ENCODE data around the gene C9orf40. TPM values are rescaled to one million over a fixed set of nuclear protein-coding genes. Genes with fewer than 3 reads are reported as not detected.
A peak's percentile ranks its signal among the peaks of the same experiment; 100 is the strongest.

C9orf40 gene
- total RNA-seq: 1 to 10 TPM; 2.9 TPM
- polyA plus RNA-seq: 1 to 10 TPM; 1.9 to 2.5 TPM
- long read RNA-seq, donor 1, partial matches to known transcripts: 0 of 4 reads
- long read RNA-seq, donor 1, other reads (novel, unspliced or antisense): 0 of 4 reads
- long read RNA-seq, donor 2, partial matches to known transcripts: 0 of 3 reads
- long read RNA-seq, donor 2, other reads (novel, unspliced or antisense): 0 of 3 reads
- long read RNA-seq, donor 3, partial matches to known transcripts: 0 of 1 reads
- long read RNA-seq, donor 3, other reads (novel, unspliced or antisense): 0 of 1 reads
- long read RNA-seq, donor 4, partial matches to known transcripts: 0 of 3 reads
- long read RNA-seq, donor 4, other reads (novel, unspliced or antisense): 0 of 3 reads
- long read RNA-seq, donor 5, transcript C9orf40-201 (2 exons, 2,327 nt): major isoform, 10 of 10 reads
- long read RNA-seq, donor 5, partial matches to known transcripts: 0 of 10 reads
- long read RNA-seq, donor 5, other reads (novel, unspliced or antisense): 0 of 10 reads

GRCh38 chr9:74952201-74953151, at the start of gene C9orf40:
TSS of gene C9orf40 (minus strand) at chr9:74952912. CDS start at chr9:74952611, 301 bp downstream.
- H3K9ac ChIP-seq (ENCODE audit: insufficient read depth in 1 of 2, low read length in 2 of 2): peak within 1 kb of the TSS; percentile 93 to 97

DNA sequence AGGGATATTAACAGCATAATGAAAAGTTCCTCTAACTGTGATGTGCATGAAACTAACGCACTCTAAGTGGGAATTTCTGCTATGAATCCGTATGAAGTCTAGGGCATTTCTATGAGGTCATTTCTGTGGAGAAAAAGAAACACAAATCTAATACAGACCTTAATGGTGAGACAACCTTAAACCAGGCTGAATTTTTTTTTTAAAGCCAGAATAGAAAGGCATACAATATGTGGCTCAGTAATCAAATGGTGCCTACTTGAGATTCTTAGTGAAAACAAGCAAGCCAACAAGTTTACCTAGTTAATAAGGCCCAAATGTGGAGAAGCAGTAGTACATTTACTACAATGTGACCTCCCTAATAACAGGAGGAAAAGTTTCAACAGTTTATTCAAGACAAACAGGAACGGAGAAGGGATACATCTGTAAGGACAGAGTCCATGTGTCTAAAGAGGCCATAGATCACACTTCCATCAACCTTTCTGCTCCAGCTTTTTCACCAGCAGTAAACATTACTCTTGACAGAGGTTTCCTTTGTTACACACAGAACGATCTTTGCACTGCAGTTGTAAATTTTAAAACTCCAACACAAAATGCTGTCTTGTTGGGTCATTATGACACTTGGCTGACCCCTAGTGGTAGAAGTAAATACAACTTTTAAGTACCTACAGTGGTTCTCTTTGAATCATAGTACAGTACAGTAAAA, 49.2 kb upstream of the C9orf40 start:
- Histone ChIP-seq H3K4me3 (no peak overlapping the region), H3K27ac (ENCODE audit: low read depth in 1 of 2, low read length in 1 of 2) (no peak overlapping the region), H3K27me3 (ENCODE audit: control insufficient read depth in 3 of 3, insufficient read depth in 3 of 3, low read length in 2 of 3) (no peaks in the 10 kb centered on the region), H3K9ac (ENCODE audit: insufficient read depth in 1 of 2, low read length in 2 of 2) (peak overlapping the region in 1 of 2 donors; percentile 75), H3K9me3 (ENCODE audit: control insufficient read depth in 4 of 4, insufficient read depth in 3 of 4, low read length in 3 of 4) (no peaks in the 10 kb centered on the region), H3K4me1 (ENCODE audit: control insufficient read depth in 5 of 5, insufficient read depth in 5 of 5, low read length in 5 of 5) (peaks cover 0 to 5% (median 0%) of the 10 kb centered on the region in 5 donors), H3K36me3 (ENCODE audit: control insufficient read depth in 4 of 4, insufficient read depth in 4 of 4, low read length in 4 of 4) (peaks cover 0 to 8% (median 4%) of the 10 kb centered on the region in 4 donors)
- 57 to 61% methylated on average over 4 of the region's 4 CpGs for WGBS, 2 donors
- TF ChIP-seq CTCF (IDR thresholded peaks at IDR 0.05; ENCODE audit: control extremely low read depth, extremely low read depth): peak; percentile 68
- peak; percentile 86 for ATAC-seq (ENCODE audit: insufficient read depth, low FRiP score)
- DNase-seq: peak; percentile 19 to 95 (median 93)

More at GRCh38 chr9:74952201-74953151, at the start of gene C9orf40:
- H3K4me1 ChIP-seq (ENCODE audit: control insufficient read depth in 5 of 5, insufficient read depth in 5 of 5, low read length in 5 of 5): peaks cover 0 to 1% (median 0%) of the 10 kb centered on the region in 5 donors
- ATAC-seq (ENCODE audit: insufficient read depth, low FRiP score): peak; percentile 98
- no peaks in the 10 kb centered on the region for H3K27me3 ChIP-seq (ENCODE audit: control insufficient read depth in 3 of 3, insufficient read depth in 3 of 3, low read length in 2 of 3)
- H3K36me3 ChIP-seq (ENCODE audit: control insufficient read depth in 4 of 4, insufficient read depth in 4 of 4, low read length in 4 of 4): no peaks in the 10 kb centered on the region
- no peaks in the 10 kb centered on the region for H3K9me3 ChIP-seq (ENCODE audit: control insufficient read depth in 4 of 4, insufficient read depth in 3 of 4, low read length in 3 of 4)
- peak within 1 kb of the TSS; percentile 99 for H3K4me3 ChIP-seq
- TF ChIP-seq CTCF (IDR thresholded peaks at IDR 0.05; ENCODE audit: control extremely low read depth, extremely low read depth): peak; percentile 71
- DNase-seq: peak; percentile 92 to 94 (median 93)
- peak within 1 kb of the TSS; percentile 94 to 99 for H3K27ac ChIP-seq (ENCODE audit: low read depth in 1 of 2, low read length in 1 of 2)
- 1% methylated on average over 86 to 125 of the region's 125 CpGs for WGBS, 2 donors

- Histone ChIP-seq H3K4me1 (ENCODE audit: control insufficient read depth in 5 of 5, insufficient read depth in 5 of 5, low read length in 5 of 5) (peaks cover 0 to 5% (median 0%) of the 10 kb centered on the region in 5 donors), H3K9me3 (ENCODE audit: control insufficient read depth in 4 of 4, insufficient read depth in 3 of 4, low read length in 3 of 4) (no peaks in the 10 kb centered on the region), H3K9ac (ENCODE audit: insufficient read depth in 1 of 2, low read length in 2 of 2) (no peak overlapping the region), H3K4me3 (no peak overlapping the region), H3K27ac (ENCODE audit: low read depth in 1 of 2, low read length in 1 of 2) (no peak overlapping the region), H3K36me3 (ENCODE audit: control insufficient read depth in 4 of 4, insufficient read depth in 4 of 4, low read length in 4 of 4) (peaks cover 2 to 10% (median 6%) of the 10 kb centered on the region in 4 donors), H3K27me3 (ENCODE audit: control insufficient read depth in 3 of 3, insufficient read depth in 3 of 3, low read length in 2 of 3) (no peaks in the 10 kb centered on the region)
- WGBS, 2 donors: 94 to 98% methylated on average over 2 of the region's 2 CpGs
- ATAC-seq (ENCODE audit: insufficient read depth, low FRiP score): no peak
- no peak for DNase-seq
- TF ChIP-seq CTCF (IDR thresholded peaks at IDR 0.05; ENCODE audit: control extremely low read depth, extremely low read depth): no peak
These were observed 48.1 kb upstream of the C9orf40 start for GRCh38 chr9:75000835-75001234.
